Mesenteric fat pad (tissue), 1 donor: ENCODE results near the gene PTGIS. TPM values are rescaled to one million over a fixed set of nuclear protein-coding genes. Genes with fewer than 3 reads are reported as not detected.

Source experiments
- DNase-seq: peaks from one replicate; pipeline ENCODE4 v3.0.0-alpha.2; 2020; ENCODE audit warnings: low spot score
- total RNA-seq: library from RNA; stranded (reverse); fragmentation: NEBNext Ultra II Directional; extraction: Animal tissue kit (Norgen Biotek cat#: 25700); gene quantifications from one replicate; pipeline ENCODE4 v1.2.1, GENCODE V29; 2021
- donor health status: DM: yes; HTN: yes; CAD: no.

PTGIS gene
- total RNA-seq, 1 donor from 2014 or later = 124 TPM

GRCh38 chr20:49503176-49503575, 64.8 kb downstream of the PTGIS start:
- DNase-seq = no peak

DNA sequence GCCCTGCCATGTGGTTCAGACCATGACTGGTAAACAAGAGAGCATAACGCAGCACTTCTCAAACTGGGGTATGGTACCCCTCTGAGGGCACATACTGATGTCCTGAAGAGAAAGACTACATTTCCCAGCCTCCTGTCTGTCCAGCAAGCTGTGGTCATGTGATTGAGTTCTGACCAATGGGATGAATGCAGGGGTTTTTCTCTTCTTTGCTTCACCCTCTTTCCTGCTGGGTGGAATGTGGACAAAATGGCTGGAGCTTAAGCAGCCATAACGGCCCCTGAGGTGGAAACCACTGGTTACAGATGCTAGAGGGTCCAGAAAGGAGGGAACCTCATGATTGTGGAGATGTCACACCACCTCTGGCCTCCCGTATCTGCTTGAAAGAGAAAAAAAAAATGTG, 66.0 kb downstream of the PTGIS start:
- no peak for DNase-seq

DNA sequence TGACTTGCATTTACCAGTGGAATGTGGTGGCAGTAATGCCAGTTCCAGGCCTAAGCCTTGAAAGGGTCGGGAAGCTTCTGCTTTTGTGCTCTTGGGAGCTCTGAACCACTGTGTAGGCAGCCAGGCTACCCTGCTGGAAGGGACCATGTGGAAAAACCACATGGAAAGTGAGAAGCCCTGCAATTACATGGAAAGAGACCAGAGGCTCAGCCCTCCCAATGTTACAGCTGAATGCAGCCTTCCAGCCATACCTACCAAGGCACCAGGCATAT, 70.6 kb downstream of the PTGIS start:
- no peak for DNase-seq

GRCh38 chr20:49496553-49497397, 71.2 kb downstream of the PTGIS start:
- no peak for DNase-seq

DNA sequence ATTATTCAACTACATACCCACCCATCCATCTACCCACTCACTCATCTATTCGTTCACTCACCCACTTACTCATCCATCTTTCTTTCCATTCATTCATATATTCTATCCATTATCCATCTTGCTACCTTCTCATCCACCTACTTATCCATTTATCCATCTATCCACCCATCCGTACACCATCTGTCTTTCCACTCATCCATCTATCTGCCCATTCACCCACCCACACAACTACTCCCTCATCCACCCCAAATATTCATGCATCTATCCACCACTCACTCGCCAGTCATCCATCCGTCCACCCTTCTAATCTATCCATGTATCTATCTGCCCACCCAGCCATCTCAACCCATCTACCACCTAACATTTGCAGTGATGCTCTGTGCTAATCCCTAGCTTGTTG, 71.9 kb downstream of the PTGIS start:
- DNase-seq = no peak

DNA sequence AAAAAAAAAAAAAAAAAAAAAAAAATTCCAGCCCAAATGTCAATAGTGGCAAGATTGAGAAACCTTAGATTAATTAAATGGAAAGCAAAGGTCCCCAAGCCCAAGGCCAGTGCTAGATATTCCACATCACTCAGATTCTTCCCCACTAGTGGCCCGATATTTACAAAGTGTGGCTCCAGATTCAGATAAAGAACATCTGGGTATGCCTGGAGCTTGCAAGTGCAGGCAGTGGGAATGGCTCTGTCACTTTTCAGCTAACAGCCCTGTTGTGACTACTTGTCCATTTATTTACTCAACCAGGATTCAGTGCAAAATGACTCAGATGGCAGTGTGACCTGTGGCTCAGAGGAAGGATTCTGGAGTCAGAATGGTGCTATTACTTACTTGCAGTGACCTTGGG, 77.2 kb downstream of the PTGIS start:
- DNase-seq = no peak

- DNase-seq = no peak
Observed at GRCh38 chr20:49489688-49490087, 78.2 kb downstream of the PTGIS start.

DNA sequence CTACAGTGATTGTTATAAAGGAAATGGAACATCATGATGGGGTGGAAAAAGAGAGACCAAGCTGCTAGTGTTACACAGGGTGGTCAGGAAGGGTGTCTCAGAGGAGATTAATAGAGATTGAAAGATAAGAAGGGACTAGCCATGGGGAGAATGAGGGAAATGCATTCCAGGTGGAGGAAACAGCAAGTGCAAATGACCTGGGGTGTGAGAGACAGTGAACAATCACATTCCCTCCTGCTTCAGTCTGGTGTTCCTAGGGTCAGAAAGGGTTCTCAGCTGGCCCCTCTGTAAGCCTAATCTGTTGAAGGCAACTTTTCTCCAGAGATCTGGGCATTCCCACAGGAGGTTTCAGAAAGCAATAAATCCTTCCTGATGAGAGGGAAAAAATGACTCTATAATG, 81.9 kb downstream of the PTGIS start:
- DNase-seq = no peak

DNA sequence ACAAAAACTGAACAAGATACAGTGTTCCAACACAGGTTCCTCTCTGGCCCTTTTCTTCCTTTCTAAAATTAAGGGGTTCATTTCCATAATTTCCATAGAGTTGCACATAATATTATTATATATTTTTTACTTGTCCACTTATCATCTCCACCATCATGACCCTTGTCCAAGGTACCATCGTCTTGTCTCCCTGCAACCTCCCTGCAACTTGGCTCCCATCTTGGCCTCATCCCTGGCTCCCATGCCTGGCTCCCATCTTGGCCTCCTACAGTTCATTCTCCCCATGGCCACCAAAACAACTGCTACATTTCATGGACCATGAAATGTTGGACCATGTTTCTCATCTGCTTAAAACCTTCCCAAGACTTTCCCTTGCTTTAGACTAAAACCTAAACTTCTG, 82.4 kb downstream of the PTGIS start:
- no peak for DNase-seq

DNA sequence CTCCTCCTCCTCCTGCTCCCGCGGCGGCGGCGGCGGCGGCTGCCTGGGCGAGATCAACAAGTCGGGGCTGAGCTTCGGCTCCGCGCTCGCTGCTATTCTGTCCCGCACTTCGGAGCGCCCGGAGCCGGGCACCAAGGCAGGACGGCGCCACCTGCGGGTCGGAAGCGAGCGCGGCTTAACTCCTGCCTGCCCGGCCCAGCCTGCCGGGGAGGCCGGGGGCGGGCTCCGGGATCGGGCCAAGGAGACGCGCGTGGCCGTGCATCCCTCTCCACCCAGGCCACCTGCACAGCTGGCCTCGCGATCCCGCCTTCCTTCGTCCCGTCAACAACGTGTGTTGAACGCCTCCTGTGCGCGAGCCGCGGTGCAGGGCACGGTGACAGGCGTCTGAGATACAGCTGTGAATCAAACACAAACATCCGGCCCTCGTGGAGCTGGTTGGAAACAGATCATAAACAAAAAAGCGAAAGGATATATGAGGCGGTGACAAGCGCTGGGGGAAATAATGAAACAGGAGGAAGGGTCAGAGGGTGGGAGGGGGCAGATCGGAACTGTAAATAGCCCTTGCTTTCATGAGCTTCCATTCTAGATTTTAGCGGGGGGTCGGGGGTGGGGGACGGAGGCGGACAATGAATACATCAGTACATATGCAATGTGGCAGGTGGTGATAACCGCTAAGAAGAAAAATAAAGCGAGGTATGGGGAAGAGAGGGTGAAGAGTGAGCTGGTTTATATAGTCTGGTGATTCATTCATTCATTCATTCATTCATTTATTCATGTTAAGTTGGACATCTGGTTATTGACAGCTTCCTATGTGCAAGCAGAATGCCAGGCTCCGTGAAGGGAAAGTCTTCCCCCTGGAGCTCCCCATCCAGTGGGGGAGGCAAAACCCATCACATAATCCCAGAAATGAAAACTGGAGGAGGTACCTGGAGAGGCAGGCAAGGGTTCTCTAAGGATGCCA, 83.5 kb downstream of the PTGIS start:
- peak; percentile 92 for DNase-seq

- DNase-seq = no peak
Observed at GRCh38 chr20:49483696-49484123, 84.2 kb downstream of the PTGIS start.

GRCh38 chr20:49483018-49483695, 84.8 kb downstream of the PTGIS start:
- DNase-seq = no peak

DNA sequence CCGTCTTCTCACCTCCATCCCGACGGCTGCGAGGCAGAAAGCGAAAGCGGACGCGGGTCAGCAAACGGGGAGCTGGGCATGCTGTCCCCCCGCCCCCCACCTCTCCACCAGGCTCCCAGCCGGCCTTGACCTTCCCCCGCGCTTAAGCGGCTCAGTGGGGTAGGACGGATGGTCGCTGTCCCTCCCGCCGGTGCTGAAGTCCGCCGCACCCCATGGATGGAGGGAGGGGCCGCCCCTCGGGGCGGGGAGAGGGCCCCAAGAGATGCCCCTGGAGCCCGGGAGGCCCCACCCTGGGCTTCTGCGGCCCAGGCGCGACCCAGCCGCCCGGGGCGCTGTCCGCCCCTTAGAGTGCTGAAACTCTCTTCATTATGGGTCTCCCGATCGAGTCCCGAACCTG, 85.3 kb downstream of the PTGIS start, which contains the start of gene KCNB1:
Gene KCNB1 (minus strand): TSS at position 48 of the 397 bp plus-strand sequence. CDS start 188 bp downstream, outside the sequence.
- no peak for DNase-seq

GRCh38 chr20:49482173-49482572, 85.8 kb downstream of the PTGIS start:
- DNase-seq = no peak

DNA sequence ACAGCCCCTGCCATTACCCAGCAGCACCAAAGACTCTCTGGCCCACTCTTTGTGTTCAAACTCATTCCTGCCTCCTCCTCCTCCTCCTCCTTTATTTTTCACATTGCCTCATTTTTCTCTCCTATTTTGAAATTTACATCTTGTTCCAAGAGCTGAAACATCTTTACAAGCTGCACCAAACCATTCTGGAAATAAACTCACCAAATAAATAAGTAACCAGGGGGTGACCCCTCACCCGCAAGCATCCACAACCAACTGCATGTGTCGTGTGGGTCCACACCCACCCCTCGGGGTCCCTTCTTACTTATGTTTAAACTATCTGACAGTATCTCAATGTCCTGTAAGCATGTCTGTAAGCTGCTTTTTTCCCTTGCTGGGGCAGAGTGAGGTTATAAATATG, 86.8 kb downstream of the PTGIS start:
- DNase-seq = no peak

GRCh38 chr20:49480236-49480635, 87.7 kb downstream of the PTGIS start:
- DNase-seq = no peak

DNA sequence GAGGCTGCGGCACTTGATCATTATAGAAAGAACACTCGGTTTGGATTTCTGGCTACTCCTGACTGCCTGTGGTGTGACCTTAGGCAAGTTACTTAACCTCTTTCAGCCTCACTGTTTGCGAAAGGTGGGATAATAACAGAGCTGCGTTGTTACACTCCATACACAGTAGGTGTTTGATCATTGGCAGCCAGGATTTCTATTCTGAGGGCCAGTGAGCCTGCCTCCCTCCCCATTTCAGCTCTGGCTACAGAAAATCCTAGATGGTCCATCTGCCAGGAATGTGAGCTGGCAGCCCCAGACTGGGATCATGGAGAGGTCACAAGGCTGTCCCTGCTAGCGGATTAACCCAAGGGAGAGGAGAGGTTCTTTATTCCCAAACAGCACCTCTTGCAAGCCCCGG, 88.2 kb downstream of the PTGIS start:
- no peak for DNase-seq

- no peak for DNase-seq
Observed at GRCh38 chr20:49478754-49479689, 88.9 kb downstream of the PTGIS start.

- no peak for DNase-seq
Observed at GRCh38 chr20:49478266-49478665, 89.7 kb downstream of the PTGIS start.

DNA sequence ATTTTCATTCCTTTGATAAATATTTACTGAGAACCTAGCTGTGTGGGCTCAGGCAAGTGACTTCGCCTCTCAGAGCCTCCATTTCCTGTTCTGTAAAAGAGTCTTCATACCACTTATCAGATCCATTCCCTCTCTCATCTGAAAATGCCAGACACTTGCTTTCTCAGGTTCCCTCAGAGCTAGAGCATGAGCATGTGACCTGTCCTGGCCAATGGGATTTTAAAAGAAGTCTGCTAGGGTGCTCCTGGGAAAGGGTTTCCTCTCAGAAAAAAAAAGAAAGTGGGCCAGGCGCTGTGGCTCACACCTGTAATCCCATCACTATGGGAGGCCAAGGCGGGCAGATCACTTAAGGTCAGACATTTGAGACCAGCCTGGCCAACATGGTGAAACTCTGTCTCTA, 90.7 kb downstream of the PTGIS start:
- no peak for DNase-seq

DNA sequence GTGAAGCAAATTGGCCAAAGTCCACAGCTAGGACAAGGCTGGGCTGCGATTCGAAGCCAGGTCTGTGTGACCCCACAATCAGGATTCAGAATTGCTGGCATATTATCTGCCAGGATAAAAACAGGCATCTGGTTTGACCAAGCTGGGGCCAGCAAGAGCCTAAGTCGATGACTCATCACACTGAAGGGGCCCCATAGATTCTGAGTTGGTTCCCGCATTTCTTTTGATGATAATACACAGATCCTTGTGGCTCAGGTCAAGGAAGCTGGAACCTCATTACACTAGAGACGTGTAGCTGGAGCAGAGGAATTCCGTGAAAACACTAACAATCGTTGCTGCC, 92.0 kb downstream of the PTGIS start:
- no peak for DNase-seq
